HUDEP-2 (cell line): Measurements from ENCODE around the gene MPDZ.
"Not testable (repeated sequence)": the region's sequence is repeated elsewhere in the genome, so short reads cannot be mapped to it uniquely, and the experiment has no call there.

Experiments
- DNase-seq, 76 experiments: peaks; one replicate each; lab custom pipeline; 2025; ENCODE audit not compliant: unreplicated experiment in 76 of 76; lab: John Stamatoyannopoulos, UW

The MPDZ gene

GRCh38 chr9:13266167-13266566 is 13.3 kb downstream of the MPDZ start:
- no peak for DNase-seq

GRCh38 chr9:13264788-13265187 is 14.7 kb downstream of the MPDZ start:
- no peak for DNase-seq

- DNase-seq, result no peak
Observed at GRCh38 chr9:13263511-13263910, 16.0 kb downstream of the MPDZ start.

DNA sequence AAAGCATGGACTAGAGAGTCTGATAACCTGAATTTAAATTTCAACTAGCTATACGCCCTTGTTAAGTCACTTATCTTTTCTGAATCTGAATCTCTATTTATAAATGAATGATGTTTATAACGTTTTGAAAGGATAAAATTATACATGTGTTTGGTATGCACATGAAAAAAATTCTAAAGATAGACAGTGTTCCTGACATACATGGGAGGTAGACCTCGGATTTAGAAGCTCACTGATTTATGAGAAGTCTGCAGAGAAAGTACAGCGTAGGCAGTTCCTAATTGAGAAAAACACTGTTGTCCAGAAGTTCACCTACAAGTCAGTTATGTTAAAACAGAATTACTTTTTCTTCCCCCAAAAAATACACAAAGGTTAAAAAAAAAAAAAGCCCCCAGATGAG is 26.6 kb downstream of the MPDZ start:
- DNase-seq, result no peak

DNA sequence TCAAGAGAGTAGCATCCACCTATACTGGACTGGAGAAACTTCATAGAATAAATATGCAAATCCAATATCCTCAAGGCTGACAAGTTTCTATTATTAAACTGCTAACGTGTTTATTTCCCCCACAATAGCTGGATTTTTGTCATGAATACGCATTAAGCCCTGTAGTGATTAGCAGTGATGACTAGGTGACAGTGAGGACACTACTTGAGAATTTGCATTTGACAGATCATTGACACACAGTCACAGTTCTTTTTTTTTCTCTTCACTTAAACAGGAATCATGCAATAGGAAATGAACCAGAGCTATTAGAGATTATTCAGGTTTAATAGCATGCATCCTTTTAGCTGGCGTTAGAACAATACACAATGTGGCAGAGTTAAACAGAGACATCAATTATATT is 35.3 kb downstream of the MPDZ start:
- no peak for DNase-seq

DNA sequence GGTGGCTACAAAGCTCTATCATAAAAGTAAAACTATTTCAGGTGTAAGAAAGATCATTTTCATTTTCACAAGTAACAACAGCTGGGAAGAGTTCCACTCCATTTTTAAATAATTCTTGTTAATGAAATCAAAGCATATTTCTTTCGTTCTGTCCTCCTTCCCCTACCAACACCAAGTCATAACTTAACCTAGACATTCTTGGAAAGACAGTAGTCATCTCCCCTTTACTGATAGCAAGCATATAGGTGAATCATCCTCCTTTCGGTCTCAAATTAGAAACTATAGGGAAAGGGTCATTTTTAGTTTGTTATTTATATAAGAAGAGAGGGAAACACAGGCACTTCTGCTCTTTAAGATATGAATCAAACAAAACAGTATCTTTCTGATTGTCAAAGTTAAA is 38.2 kb downstream of the MPDZ start:
- DNase-seq, result no peak

- DNase-seq, result no peak
Observed at GRCh38 chr9:13239660-13240059, 39.8 kb downstream of the MPDZ start.

DNA sequence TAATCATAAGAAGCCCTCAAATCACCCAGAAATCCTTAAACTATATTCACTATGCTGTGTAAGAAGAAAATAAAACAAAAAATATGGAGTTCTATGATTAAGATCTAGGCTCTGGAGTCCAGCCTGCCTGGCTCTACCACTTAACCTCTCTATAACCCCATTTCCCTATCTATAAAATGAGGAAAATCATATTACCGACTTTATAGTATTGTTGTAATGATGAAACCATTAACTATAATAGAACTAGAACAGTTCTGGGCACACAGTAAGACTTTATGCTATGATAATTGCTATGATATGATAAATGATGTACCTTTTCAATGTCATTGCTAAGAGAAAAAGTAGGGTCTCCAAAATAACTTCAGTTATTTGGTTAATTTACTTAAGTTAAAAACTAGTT is 40.3 kb downstream of the MPDZ start:
- DNase-seq, result no peak

- DNase-seq, result no peak
Observed at GRCh38 chr9:13234932-13235331, 44.6 kb downstream of the MPDZ start.

DNA sequence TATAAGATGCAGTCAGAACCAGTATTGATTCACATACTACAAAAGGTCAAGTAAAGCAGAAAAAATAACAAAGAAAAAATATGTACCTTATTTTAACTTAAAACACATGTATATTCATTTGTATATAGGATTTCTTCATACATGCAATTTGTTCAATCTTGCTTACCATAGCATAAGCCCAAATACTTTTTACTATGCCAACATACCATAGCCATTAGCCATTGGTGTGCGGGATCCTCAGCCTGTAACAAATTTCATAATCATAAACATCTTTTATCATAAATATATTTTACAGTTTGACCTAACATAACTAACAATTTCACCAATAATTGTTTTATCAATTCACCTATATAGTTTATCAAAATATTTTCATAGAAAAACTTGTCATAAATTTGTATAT is 51.1 kb downstream of the MPDZ start:
- no peak for DNase-seq

DNA sequence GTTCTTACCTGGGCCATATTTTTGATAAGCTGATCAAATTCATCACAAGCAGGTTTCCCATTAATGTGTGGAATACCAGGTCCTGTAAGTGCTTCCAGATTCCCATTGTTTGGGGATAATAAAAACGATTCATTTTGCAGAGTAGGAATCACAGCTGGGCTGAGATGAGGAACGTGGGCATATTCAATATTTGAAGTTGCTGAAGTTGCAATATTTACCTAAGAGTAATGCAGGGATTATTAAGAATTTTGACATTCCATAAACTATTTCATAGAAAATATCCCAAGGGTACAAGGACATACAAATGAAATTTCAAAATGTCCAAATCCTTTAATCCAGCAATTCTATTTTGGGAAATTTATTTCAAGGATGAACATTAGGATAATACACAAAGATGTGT is 55.1 kb downstream of the MPDZ start:
- DNase-seq, result no peak

DNA sequence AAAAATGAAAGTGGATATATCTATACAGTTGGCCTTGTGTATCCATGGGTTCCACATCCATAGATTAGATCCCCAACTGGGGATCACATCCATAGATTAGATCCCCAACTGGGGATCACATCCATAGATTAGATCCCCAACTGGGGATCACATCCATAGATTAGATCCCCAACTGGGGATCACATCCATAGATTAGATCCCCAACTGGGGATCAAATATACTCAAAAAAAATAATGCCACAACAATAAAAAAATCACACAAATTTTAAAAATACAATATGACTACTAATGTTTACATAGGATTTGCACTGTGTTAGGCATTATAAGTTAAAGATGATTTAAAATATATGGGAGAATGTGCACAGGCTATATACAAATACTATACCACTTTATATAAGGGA is 56.8 kb downstream of the MPDZ start:
- not testable (repeated sequence) for DNase-seq

DNA sequence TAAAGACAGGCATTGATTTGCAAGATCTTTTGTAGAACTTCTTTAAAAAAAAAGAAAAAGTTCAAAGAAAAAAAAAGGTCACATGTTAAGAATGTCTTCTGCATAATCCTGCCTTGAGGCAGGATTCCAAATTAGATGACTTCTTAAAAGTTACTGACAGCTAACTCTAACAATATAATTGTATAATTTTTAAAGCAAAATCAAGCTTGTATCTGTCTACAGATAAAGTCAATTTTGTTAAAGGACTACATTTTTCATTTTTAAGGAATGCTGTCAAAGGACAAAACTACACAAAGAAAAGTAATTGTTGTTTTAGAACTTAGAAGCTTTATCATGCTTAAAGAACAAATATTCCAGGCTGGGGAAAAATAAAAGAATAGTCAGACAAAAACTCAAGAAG is 57.8 kb downstream of the MPDZ start:
- DNase-seq, result no peak

GRCh38 chr9:13220837-13221236 is 58.7 kb downstream of the MPDZ start:
- DNase-seq, result no peak

DNA sequence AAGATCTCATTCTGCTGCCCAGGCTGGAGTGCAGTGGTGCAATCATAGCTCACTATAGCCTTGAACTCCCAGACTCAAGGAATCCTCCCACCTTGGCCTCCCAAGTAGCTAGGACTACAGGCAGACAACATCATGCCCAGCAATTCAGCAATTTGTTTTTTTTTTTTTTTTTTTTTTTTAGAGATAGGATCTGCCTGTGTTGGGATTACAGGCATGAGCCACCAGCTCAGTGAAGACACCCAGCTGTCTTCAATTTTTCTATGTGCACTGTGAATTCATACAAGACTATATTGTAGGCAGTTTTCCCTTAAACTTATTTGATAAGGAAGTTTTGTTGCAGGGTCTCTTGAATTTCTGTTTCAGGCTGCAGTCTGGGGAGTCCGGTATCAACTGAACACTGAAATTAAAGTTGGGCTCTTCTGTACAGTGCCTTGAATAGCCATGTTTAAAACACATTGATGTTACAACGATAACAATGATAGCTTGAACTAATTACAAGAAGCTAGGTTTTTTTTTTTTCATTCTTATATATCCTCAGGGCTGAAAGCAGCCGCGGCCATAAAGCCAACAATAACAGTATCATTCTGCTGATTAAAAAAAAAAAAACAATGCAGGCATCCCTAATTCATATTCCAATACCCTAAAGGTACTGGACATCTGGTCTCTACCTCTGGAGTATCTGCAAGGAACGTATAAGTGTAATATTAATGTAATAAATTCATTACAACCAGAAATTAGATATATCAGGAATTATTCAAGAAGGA is 63.5 kb downstream of the MPDZ start:
- DNase-seq, result no peak

GRCh38 chr9:13213998-13214397 is 65.5 kb downstream of the MPDZ start:
- no peak for DNase-seq

DNA sequence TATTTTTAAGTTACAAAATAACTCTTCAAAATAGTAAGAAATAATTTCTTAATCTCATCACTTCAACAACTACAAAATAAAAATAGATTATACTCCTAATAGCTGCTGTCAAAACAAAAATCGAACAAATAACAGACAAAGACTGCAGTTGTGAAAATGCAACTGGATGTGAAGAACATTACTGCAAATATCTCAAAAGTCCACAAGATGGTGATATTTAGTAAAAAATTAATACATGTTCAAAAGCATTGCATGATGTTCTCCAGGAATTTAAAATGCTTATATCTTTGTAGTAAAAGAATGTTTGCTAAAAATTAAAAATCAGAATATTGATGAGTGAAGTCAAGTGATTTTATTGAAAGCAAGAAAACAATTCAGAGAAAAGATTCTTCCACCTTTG is 66.2 kb downstream of the MPDZ start:
- no peak for DNase-seq

GRCh38 chr9:13210306-13210705 is 69.2 kb downstream of the MPDZ start:
- no peak for DNase-seq

GRCh38 chr9:13209498-13209897 is 70.0 kb downstream of the MPDZ start:
- no peak for DNase-seq

DNA sequence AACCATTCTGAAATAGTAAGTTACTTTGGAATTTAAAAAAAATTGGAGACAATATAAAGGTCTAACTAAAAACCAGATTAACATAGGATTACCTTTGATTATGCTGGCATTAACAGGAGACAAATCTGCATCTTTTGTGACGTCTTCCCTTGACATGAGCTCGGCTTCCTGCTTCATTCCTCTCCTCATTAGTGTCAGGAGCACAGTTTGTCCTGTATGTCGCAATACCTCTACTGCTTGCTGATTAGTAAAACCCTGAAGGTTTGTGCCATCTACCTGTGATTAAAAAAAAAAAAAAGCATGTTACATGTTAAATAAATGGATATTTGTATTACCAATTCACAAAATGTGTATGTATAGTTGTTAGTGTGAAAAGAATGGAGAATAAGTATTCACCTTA is 73.7 kb downstream of the MPDZ start:
- no peak for DNase-seq

- no peak for DNase-seq
Observed at GRCh38 chr9:13190040-13190439, 89.5 kb downstream of the MPDZ start.

DNA sequence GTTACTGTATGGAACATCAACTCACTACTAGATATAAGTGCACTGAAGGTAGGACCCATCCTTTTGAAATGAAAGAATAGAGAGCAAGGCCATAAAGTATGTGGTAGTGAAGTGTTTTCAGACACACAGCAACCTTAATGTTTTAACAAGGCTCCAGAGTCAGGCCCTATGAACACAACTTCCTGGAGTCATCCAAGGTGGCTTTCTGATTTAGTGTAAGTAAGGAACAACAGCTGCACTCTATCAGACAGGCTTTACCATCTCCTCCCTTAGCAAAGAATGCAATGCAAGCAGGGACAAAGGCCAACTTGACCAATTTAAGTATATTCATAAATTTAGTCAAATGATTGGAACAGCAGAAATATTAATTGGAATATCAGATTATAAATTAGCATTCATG is 90.1 kb downstream of the MPDZ start:
- DNase-seq, result no peak

- DNase-seq, result no peak
Observed at GRCh38 chr9:13186774-13187173, 92.7 kb downstream of the MPDZ start.
